Measurements from ENCODE around the gene FTO. TPM values are rescaled to one million over a fixed set of nuclear protein-coding genes. Genes with fewer than 3 reads are reported as not detected.

Gene FTO
- total and polyA plus RNA-seq, 2 experiments from 2014 or later = 46.8 to 77.7 TPM

GRCh38 chr16:54136276-54136625, 432.3 kb downstream of the FTO start:
- H3K27ac ChIP-seq = no peak overlapping the region
- 61% methylated on average over 2 of the region's 2 CpGs for WGBS (ENCODE audit: low lambda C conversion rate, missing lambda C conversion rate)
- H3K4me1 ChIP-seq (ENCODE audit: insufficient read depth) = no peaks in the 10 kb centered on the region
- no peaks in the 10 kb centered on the region for H3K79me2 ChIP-seq
- H2AFZ ChIP-seq = no peak overlapping the region
- no peak overlapping the region for H3K4me3 ChIP-seq
- H4K20me1 ChIP-seq (ENCODE audit: insufficient read depth, poor library complexity, severe bottlenecking) = no peaks in the 10 kb centered on the region
- H3K27me3 ChIP-seq = no peaks in the 10 kb centered on the region
- H3K36me3 ChIP-seq (replicated peaks; ENCODE audit: insufficient read depth, low read depth) = no peaks in the 10 kb centered on the region
- no peak overlapping the region for H3K4me2 ChIP-seq
- no peak for TF ChIP-seq CTCF (IDR thresholded peaks at IDR 0.05; ENCODE audit: poor library complexity)
- no peak for TF ChIP-seq EZH2phosphoT487 (IDR thresholded peaks at IDR 0.05; ENCODE audit: low read depth, severe bottlenecking, unreplicated experiment)
- no peak for TF ChIP-seq EZH2 (IDR thresholded peaks at IDR 0.05; ENCODE audit: borderline replicate concordance)
- H3K9me3 ChIP-seq (ENCODE audit: low read depth) = no peaks in the 10 kb centered on the region
- H3K9me2 ChIP-seq (replicated peaks; ENCODE audit: insufficient read depth) = no peaks in the 10 kb centered on the region
- no peak for DNase-seq (ENCODE audit: low spot score)

DNA sequence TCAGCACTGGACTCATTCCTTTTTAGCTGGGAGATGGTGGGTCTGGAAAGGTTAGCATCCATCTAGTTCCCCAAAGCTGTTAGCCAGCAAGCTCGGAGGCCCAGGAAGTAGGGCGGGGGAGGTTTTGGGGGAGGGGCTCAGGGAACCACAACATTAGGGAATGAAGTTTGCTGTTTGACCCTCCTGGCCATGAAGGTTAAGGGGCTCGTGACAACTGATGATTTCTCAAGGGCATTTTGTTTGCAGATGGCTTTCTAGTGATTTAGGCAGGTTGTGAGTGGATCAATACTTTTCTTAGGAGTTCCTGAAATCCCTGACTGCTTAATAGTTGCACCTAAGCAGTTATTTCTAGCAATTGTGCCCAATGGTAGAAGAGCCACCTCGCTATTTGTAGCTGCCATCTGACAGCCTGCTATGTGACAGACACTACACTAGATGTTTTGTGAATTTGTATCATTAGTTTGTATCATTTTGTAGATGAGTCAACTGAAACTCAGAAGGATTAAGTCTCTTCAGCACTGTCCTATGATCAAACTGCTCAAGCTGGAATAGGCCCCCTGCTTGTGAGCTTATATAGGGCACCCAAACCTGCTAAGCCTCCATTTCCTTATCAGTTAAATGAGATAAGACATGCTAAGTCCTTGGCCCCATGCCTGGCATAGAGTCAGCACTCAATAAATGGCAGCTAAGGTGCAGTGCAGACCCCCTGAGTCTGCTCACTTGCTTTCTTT, 436.3 kb downstream of the FTO start:
- Histone ChIP-seq H3K9me2 (replicated peaks; ENCODE audit: insufficient read depth) (no peaks in the 10 kb centered on the region), H2AFZ (no peak overlapping the region), H3K4me2 (no peak overlapping the region), H3K4me3 (no peak overlapping the region), H3K9me3 (ENCODE audit: low read depth) (no peaks in the 10 kb centered on the region), H3K27ac (no peak overlapping the region), H3K36me3 (replicated peaks; ENCODE audit: insufficient read depth, low read depth) (no peaks in the 10 kb centered on the region), H4K20me1 (ENCODE audit: insufficient read depth, poor library complexity, severe bottlenecking) (no peaks in the 10 kb centered on the region), H3K79me2 (no peaks in the 10 kb centered on the region), H3K27me3 (no peaks in the 10 kb centered on the region), H3K4me1 (ENCODE audit: insufficient read depth) (no peaks in the 10 kb centered on the region)
- DNase-seq (ENCODE audit: low spot score) = peak; percentile 33
- 71% methylated on average over 4 of the region's 4 CpGs for WGBS (ENCODE audit: low lambda C conversion rate, missing lambda C conversion rate)
- TF ChIP-seq CTCF (IDR thresholded peaks at IDR 0.05; ENCODE audit: poor library complexity) = no peak

DNA sequence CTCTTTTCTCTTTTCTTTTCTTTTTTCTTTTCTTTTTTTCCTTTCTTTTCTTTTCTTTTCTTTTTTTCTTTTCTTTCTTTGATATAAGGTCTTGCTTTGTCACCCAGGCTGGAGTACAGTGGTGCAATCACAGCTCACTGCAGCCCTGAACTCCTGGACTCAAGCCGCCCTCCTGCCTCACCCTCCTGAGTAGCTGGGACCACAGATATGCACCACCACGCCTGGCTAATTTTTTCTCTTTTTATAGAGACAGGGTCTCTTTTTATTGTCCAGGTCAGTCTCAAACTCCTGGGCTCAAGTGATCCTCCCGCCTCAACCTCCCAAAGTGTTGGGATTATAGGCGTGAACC, 436.8 kb downstream of the FTO start:
- Histone ChIP-seq H3K4me3 (no peak overlapping the region), H4K20me1 (ENCODE audit: insufficient read depth, poor library complexity, severe bottlenecking) (no peaks in the 10 kb centered on the region)
- 78% methylated on average over 4 of the region's 4 CpGs for WGBS (ENCODE audit: low lambda C conversion rate, missing lambda C conversion rate)

More for the DNA sequence above, 436.8 kb downstream of the FTO start:
- Histone ChIP-seq H3K9me2 (replicated peaks; ENCODE audit: insufficient read depth) (no peaks in the 10 kb centered on the region), H3K9me3 (ENCODE audit: low read depth) (no peaks in the 10 kb centered on the region), H3K4me1 (ENCODE audit: insufficient read depth) (no peaks in the 10 kb centered on the region), H3K79me2 (no peaks in the 10 kb centered on the region), H3K27me3 (no peaks in the 10 kb centered on the region), H3K27ac (no peak overlapping the region), H3K4me2 (no peak overlapping the region), H3K36me3 (replicated peaks; ENCODE audit: insufficient read depth, low read depth) (no peaks in the 10 kb centered on the region), H2AFZ (no peak overlapping the region)
- no peak for DNase-seq (ENCODE audit: low spot score)
- TF ChIP-seq EZH2 (IDR thresholded peaks at IDR 0.05; ENCODE audit: borderline replicate concordance) (no peak), CTCF (IDR thresholded peaks at IDR 0.05; ENCODE audit: poor library complexity) (no peak), EZH2phosphoT487 (IDR thresholded peaks at IDR 0.05; ENCODE audit: low read depth, severe bottlenecking, unreplicated experiment) (no peak)

Data from hepatocyte (in vitro differentiated cells).